Left lung (tissue), 10 donors: ENCODE results near the gene PRRC2A. TPM values are rescaled to one million over a fixed set of nuclear protein-coding genes. Genes with fewer than 3 reads are reported as not detected.
A peak's percentile ranks its signal among the peaks of the same experiment; 100 is the strongest.

ENCODE experiments used
- ATAC-seq: fragments of 200-7000 bp; cut with Tn5 transposase; one replicate; pipeline ENCODE4 v1.9.1; 2020; ENCODE audit warnings: moderate library complexity
- DNase-seq, 4 donors: peaks; one replicate each; pipeline ENCODE4 v3.0.0-alpha.2; 2013 to 2020
- H3K27ac ChIP-seq, 2 donors: fragments of 200-600 bp; sonication (generic) in 1 of 2; one replicate each; pipeline versions ENCODE4 v1.5.0 to v1.8.0; 2020 to 2021
- H3K27me3 ChIP-seq, 2 donors: fragments of 200-600 bp; sonication (generic) in 1 of 2; one replicate each; pipeline versions ENCODE4 v1.5.0 to v1.8.0; 2020 to 2021
- H3K36me3 ChIP-seq, 2 donors: fragments of 200-600 bp; sonication (generic) in 1 of 2; one replicate each; pipeline versions ENCODE4 v1.5.0 to v1.8.0; 2020 to 2021
- H3K4me1 ChIP-seq, 2 donors: fragments of 200-600 bp; one replicate each; pipeline ENCODE4 v1.8.0; 2021
- H3K4me3 ChIP-seq, 2 donors: fragments of 200-600 bp; sonication (generic) in 1 of 2; one replicate each; pipeline versions ENCODE4 v1.5.0 to v1.8.0; 2020 to 2021; ENCODE audit warnings: mild to moderate bottlenecking in 1 of 2
- H3K9me3 ChIP-seq, 2 donors: fragments of 200-600 bp; sonication (generic) in 1 of 2; one replicate each; pipeline versions ENCODE4 v1.5.0 to v1.8.0; 2020 to 2021
- CTCF ChIP-seq, 2 donors: fragments of 200-600 bp; sonication (generic) in 1 of 2; IDR thresholded peaks; one replicate each; pipeline versions ENCODE4 v1.5.0 to v1.8.0; 2021; ENCODE audit warnings: antibody characterized with exemption in 2 of 2
- intact Hi-C, 2 donors: fragments of 100-400 bp; cut with DNase I; formaldehyde crosslinking; loops; one replicate each; pipeline versions ENCODE4 v1.11.2 to v1.14.2; 2022
- polyA plus RNA-seq, 6 donors: library from polyadenylated mRNA; unstranded; fragments of 120-200 nt; gene quantifications; one replicate each; pipeline ENCODE4 v1.2.1, GENCODE V29; 2013; ENCODE audit not compliant: insufficient read length in 6 of 6
- total RNA-seq, 2 donors: library from RNA; stranded (reverse); fragmentation: NEBNext Ultra II Directional; extraction: Animal tissue kit (Norgen Biotek cat#: 25700); gene quantifications; one replicate each; pipeline ENCODE4 v1.2.1, GENCODE V29; 2021
- donor health status: DM: no; HTN: yes; CAD: no.
- donor health status: DM: no; HTN: no; CAD: no.

Gene PRRC2A
- total and polyA plus RNA-seq, 8 donors = 130 to 201 (median 164) TPM

GRCh38 chr6:31658983-31659648, 38.6 kb downstream of the PRRC2A start:
- DNase-seq (peak in 1 of 4 donors; percentile 51), ATAC-seq (no peak)
- H3K27ac ChIP-seq = peak overlapping the region in 1 of 2 donors; percentile 90
- H3K4me1 ChIP-seq = peaks cover 25 to 74% of the 10 kb centered on the region in 2 donors
- no peaks in the 10 kb centered on the region for H3K9me3 ChIP-seq
- H3K36me3 ChIP-seq = peaks cover 0 to 47% of the 10 kb centered on the region in 2 donors
- TF ChIP-seq CTCF (IDR thresholded peaks at IDR 0.05) = no peak
- intact Hi-C loops = no loop called here
- H3K27me3 ChIP-seq = no peaks in the 10 kb centered on the region
- H3K4me3 ChIP-seq = peak overlapping the region; percentile 73 to 92

- no peaks in the 10 kb centered on the region for H3K27me3 ChIP-seq
- H3K27ac ChIP-seq = peak overlapping the region; percentile 82 to 90
- H3K9me3 ChIP-seq = no peaks in the 10 kb centered on the region
- ATAC-seq (peak; percentile 53), DNase-seq (peak in 1 of 4 donors; percentile 36)
- TF ChIP-seq CTCF (IDR thresholded peaks at IDR 0.05) = no peak
- intact Hi-C loops = no loop called here
- peaks cover 0 to 47% of the 10 kb centered on the region in 2 donors for H3K36me3 ChIP-seq
- H3K4me1 ChIP-seq = peaks cover 28 to 77% of the 10 kb centered on the region in 2 donors
- H3K4me3 ChIP-seq = peak overlapping the region; percentile 73 to 92
These were observed 39.3 kb downstream of the PRRC2A start for GRCh38 chr6:31659649-31660380.

- peak; percentile 81 to 97 (median 90) for DNase-seq
- intact Hi-C loops = no loop called here
- ATAC-seq = peak; percentile 83
- Histone ChIP-seq H3K27me3 (no peaks in the 10 kb centered on the region), H3K4me1 (peaks cover 28 to 77% of the 10 kb centered on the region in 2 donors), H3K27ac (peak within 1 kb of the TSS; percentile 82 to 90), H3K9me3 (no peaks in the 10 kb centered on the region), H3K4me3 (peak within 1 kb of the TSS; percentile 73 to 92), H3K36me3 (peaks cover 0 to 44% of the 10 kb centered on the region in 2 donors)
- no peak for TF ChIP-seq CTCF (IDR thresholded peaks at IDR 0.05)
These were observed 40.1 kb downstream of the PRRC2A start, which contains the start of gene C6orf47 for GRCh38 chr6:31660381-31661261. Gene C6orf47, minus strand, starts transcription at chr6:31660778. Its CDS starts 831 bp downstream, at chr6:31659947.

- intact Hi-C loops = no loop called here
- Histone ChIP-seq H3K27me3 (no peaks in the 10 kb centered on the region), H3K9me3 (no peaks in the 10 kb centered on the region), H3K4me3 (peak overlapping the region in 1 of 2 donors; percentile 92), H3K36me3 (peaks cover 0 to 35% of the 10 kb centered on the region in 2 donors), H3K27ac (peak overlapping the region; percentile 82 to 90), H3K4me1 (peaks cover 28 to 71% of the 10 kb centered on the region in 2 donors)
- TF ChIP-seq CTCF (IDR thresholded peaks at IDR 0.05) = no peak
- ATAC-seq = no peak
- no peak for DNase-seq
These were observed 41.0 kb downstream of the PRRC2A start for GRCh38 chr6:31661262-31662123.
